OCI-LY3 (cell line): Measurements from ENCODE around the gene SLC39A1.

Source experiments
- CTCF ChIP-seq: fragments of 200-600, 300-600 bp; sonication (generic); IDR thresholded peaks from 2 replicates; pipeline ENCODE4 v1.5.1; 2014; ENCODE audit warnings: antibody characterized with exemption, low read length, low read depth
- EZH2phosphoT487 ChIP-seq: fragments of 200-600 bp; shearing (Covaris generic); IDR thresholded peaks from 2 replicates; pipeline ENCODE4 v1.6.1; 2018; ENCODE audit warnings: antibody characterized with exemption, mixed run types, low read depth

DNA sequence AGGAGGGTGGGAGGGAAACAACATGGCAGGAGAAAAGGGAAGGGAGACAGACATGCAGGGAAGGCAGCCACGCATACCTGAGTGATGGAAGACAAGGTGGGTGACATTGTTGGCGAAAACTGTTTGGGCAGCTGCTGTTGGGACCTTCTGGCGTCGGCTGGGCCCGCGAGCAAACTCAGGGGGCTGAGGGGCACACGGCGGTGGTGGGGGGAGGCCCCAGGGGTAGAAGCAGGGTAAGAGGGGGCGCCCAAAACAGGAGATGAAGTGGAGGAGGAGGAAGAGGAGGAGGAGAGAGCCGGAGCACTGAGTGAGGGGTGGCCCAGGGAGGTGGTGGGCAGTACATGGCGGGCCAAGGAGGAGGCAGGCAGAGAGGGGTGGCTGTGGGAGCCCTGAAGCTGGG is 12.2 kb downstream of the SLC39A1 start:
- TF ChIP-seq CTCF (no peak), EZH2phosphoT487 (no peak)
